ENCODE results near the gene TNFRSF1A. TPM values are rescaled to one million over a fixed set of nuclear protein-coding genes. Genes with fewer than 3 reads are reported as not detected.
A peak's percentile ranks its signal among the peaks of the same experiment; 100 is the strongest.

TNFRSF1A gene
- total and polyA plus RNA-seq, 4 donors, result 36.9 to 144 (median 88.4) TPM

DNA sequence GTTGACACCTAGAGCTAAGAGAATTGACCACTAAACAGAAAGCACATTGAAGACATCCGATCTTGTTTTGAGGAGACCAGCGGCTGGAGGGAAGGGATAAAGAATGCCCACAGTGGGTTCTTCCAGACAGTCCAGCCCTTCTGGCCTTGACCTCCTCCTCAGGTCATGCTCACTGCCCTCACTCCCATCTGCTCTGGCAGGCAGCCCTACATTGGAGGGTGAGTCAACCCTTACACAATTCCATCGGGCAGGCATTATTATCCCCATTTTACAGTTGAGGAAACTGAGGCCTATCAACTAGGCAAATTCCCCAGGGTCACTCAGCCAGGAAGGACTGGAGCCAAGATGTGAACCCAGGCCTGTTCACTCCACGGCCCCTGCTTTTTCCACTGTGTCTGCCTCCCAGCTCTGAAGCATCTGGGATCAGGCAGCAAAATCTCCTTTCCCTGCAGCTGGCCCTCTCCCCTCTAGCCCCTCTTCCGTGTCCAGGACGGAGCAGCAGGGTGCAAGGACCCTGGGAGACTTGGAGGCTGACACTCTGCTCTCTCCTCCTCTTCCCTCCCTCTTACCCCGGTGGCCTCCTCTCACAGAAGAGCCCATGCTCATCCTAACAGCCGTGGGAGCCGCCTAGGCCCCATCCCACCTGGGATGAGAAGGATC is 28.2 kb upstream of the TNFRSF1A start:
- no peaks in the 10 kb centered on the region for H3K36me3 ChIP-seq (ENCODE audit: control insufficient read depth in 4 of 4, insufficient read depth in 3 of 4, low read depth in 1 of 4, low read length in 3 of 4)
- H3K27ac ChIP-seq (ENCODE audit: low read depth in 1 of 2, low read length in 2 of 2), result no peak overlapping the region
- H3K4me3 ChIP-seq (ENCODE audit: low read depth in 1 of 3, low read length in 3 of 3), result no peak overlapping the region
- 83% methylated on average over 9 of the region's 9 CpGs for WGBS
- peaks cover 2 to 22% (median 11%) of the 10 kb centered on the region in 4 donors for H3K4me1 ChIP-seq (ENCODE audit: control insufficient read depth in 4 of 4, insufficient read depth in 4 of 4, low read length in 3 of 4)
- H3K27me3 ChIP-seq (ENCODE audit: control insufficient read depth in 4 of 4, insufficient read depth in 4 of 4, low read length in 3 of 4), result no peaks in the 10 kb centered on the region
- no peak for DNase-seq (ENCODE audit: low spot score)
- H3K9ac ChIP-seq (ENCODE audit: low read depth in 1 of 2, low read length in 2 of 2), result no peak overlapping the region
- no peaks in the 10 kb centered on the region for H3K9me3 ChIP-seq (ENCODE audit: control insufficient read depth in 4 of 4, low read length in 3 of 4)
- TF ChIP-seq RXRA (IDR thresholded peaks at IDR 0.05), result peak in 1 of 2 donors; percentile 76
- no peak for TF ChIP-seq HNF4G (IDR thresholded peaks at IDR 0.05)
- no peak for TF ChIP-seq MAX (IDR thresholded peaks at IDR 0.05)
- no peak for TF ChIP-seq TAF1 (conservative IDR thresholded peaks at IDR 0.05)
- peak in 1 of 2 donors; percentile 77 for TF ChIP-seq JUND (IDR thresholded peaks at IDR 0.05)
- TF ChIP-seq YY1 (IDR thresholded peaks at IDR 0.05), result no peak
- TF ChIP-seq EGR1 (IDR thresholded peaks at IDR 0.05; ENCODE audit: low read depth in 2 of 2), result no peak
- TF ChIP-seq CTCF (IDR thresholded peaks at IDR 0.05; ENCODE audit: low read depth, low read length, missing input control), result no peak
- TF ChIP-seq HNF4A (conservative IDR thresholded peaks at IDR 0.05), result peak in 1 of 2 donors; percentile 64
- TF ChIP-seq, protein P1, sequence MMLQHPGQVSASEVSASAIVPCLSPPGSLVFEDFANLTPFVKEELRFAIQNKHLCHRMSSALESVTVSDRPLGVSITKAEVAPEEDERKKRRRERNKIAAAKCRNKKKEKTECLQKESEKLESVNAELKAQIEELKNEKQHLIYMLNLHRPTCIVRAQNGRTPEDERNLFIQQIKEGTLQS (IDR thresholded peaks at IDR 0.05), result peak; percentile 63
- no peak for TF ChIP-seq FOXA2 (IDR thresholded peaks at IDR 0.05)
- TF ChIP-seq FOXA1 (IDR thresholded peaks at IDR 0.05), result no peak
- TF ChIP-seq, protein P2, sequence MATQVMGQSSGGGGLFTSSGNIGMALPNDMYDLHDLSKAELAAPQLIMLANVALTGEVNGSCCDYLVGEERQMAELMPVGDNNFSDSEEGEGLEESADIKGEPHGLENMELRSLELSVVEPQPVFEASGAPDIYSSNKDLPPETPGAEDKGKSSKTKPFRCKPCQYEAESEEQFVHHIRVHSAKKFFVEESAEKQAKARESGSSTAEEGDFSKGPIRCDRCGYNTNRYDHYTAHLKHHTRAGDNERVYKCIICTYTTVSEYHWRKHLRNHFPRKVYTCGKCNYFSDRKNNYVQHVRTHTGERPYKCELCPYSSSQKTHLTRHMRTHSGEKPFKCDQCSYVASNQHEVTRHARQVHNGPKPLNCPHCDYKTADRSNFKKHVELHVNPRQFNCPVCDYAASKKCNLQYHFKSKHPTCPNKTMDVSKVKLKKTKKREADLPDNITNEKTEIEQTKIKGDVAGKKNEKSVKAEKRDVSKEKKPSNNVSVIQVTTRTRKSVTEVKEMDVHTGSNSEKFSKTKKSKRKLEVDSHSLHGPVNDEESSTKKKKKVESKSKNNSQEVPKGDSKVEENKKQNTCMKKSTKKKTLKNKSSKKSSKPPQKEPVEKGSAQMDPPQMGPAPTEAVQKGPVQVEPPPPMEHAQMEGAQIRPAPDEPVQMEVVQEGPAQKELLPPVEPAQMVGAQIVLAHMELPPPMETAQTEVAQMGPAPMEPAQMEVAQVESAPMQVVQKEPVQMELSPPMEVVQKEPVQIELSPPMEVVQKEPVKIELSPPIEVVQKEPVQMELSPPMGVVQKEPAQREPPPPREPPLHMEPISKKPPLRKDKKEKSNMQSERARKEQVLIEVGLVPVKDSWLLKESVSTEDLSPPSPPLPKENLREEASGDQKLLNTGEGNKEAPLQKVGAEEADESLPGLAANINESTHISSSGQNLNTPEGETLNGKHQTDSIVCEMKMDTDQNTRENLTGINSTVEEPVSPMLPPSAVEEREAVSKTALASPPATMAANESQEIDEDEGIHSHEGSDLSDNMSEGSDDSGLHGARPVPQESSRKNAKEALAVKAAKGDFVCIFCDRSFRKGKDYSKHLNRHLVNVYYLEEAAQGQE (IDR thresholded peaks at IDR 0.05), result no peak
- peak; percentile 40 for TF ChIP-seq SP1 (IDR thresholded peaks at IDR 0.05)
- TF ChIP-seq GABPA (IDR thresholded peaks at IDR 0.05 in 1 of 2, conservative IDR thresholded peaks at IDR 0.05 in 1 of 2), result no peak
- peak; percentile 55 for TF ChIP-seq NR2F2 (IDR thresholded peaks at IDR 0.05)
- TF ChIP-seq RAD21 (IDR thresholded peaks at IDR 0.05), result no peak
- TF ChIP-seq, protein P3, sequence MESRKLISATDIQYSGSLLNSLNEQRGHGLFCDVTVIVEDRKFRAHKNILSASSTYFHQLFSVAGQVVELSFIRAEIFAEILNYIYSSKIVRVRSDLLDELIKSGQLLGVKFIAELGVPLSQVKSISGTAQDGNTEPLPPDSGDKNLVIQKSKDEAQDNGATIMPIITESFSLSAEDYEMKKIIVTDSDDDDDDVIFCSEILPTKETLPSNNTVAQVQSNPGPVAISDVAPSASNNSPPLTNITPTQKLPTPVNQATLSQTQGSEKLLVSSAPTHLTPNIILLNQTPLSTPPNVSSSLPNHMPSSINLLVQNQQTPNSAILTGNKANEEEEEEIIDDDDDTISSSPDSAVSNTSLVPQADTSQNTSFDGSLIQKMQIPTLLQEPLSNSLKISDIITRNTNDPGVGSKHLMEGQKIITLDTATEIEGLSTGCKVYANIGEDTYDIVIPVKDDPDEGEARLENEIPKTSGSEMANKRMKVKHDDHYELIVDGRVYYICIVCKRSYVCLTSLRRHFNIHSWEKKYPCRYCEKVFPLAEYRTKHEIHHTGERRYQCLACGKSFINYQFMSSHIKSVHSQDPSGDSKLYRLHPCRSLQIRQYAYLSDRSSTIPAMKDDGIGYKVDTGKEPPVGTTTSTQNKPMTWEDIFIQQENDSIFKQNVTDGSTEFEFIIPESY (IDR thresholded peaks at IDR 0.05), result no peak

Measured in liver (tissue), 9 donors.